Activated naive CD8-positive, alpha-beta T cell treated with anti-CD3 and anti-CD28 coated beads, Interleukin-2, amount 50 U/mL, for 24 hours (primary cell): ENCODE data around the gene TYMP.

Source experiments
- ATAC-seq: fragments of 150-1000 bp; cut with Tn5 transposase; one replicate; pipeline ENCODE4 v1.10.0; 2021
- DNase-seq: peaks from one replicate; pipeline ENCODE4 v3.0.0; 2021
- H3K27ac Mint-ChIP-seq: one replicate; pipeline ENCODE4 v1.8.0; 2021; ENCODE audit warnings: mild to moderate bottlenecking, mixed read lengths
- H3K27me3 Mint-ChIP-seq: one replicate; pipeline ENCODE4 v1.8.0; 2021; ENCODE audit warnings: mixed read lengths
- H3K36me3 Mint-ChIP-seq: one replicate; pipeline ENCODE4 v1.8.0; 2021; ENCODE audit warnings: low read depth, mixed read lengths
- H3K4me1 Mint-ChIP-seq: one replicate; pipeline ENCODE4 v1.8.0; 2021; ENCODE audit warnings: mixed read lengths
- H3K4me3 Mint-ChIP-seq: one replicate; pipeline ENCODE4 v1.8.0; 2021; ENCODE audit warnings: mild to moderate bottlenecking, moderate library complexity, mixed read lengths
- H3K9me3 Mint-ChIP-seq: one replicate; pipeline ENCODE4 v1.8.0; 2021; ENCODE audit warnings: mixed read lengths

TYMP gene

DNA sequence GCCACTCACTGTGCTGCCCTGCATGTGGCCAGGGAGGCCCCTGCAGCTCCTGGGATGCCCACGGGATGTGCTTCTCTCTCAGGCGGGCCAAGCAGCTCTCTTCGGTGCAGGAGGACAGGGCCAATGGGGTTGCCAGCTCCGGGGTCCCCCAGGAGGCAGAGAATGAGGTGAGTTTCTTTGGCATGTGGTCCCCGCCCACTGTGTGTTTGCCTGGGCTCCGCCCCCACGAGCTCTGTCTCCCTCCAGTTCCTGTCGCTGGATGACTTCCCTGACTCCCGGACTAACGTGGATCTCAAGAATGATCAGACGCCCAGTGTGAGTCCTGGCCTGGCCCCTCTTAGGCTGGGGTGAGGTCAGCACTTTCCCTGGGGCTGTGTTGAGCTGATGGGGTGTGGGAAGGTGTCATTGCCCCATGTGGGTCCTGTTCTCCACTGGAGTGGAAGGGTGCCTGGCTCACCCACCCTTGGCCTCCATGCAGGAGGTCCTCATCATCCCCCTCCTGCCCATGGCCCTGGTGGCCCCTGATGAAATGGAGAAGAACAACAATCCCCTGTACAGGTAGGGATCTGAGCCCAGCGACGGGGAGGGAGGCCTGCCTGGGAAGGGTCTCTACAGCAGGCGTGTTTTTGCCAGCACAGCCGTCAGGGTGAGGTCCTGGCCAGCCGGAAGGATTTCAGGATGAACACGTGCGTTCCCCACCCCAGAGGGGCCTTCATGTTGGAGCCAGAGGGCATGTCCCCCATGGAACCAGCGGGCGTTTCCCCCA lies 12.1 kb downstream of the TYMP start:
- H3K9me3 Mint-ChIP-seq, result no peaks in the 10 kb centered on the region
- peaks cover 22% of the 10 kb centered on the region for H3K36me3 Mint-ChIP-seq
- H3K4me1 Mint-ChIP-seq, result peaks cover 7% of the 10 kb centered on the region
- ATAC-seq, result no peak
- DNase-seq, result no peak
- H3K27ac Mint-ChIP-seq, result no peak overlapping the region
- H3K4me3 Mint-ChIP-seq, result no peak overlapping the region
- no peaks in the 10 kb centered on the region for H3K27me3 Mint-ChIP-seq

DNA sequence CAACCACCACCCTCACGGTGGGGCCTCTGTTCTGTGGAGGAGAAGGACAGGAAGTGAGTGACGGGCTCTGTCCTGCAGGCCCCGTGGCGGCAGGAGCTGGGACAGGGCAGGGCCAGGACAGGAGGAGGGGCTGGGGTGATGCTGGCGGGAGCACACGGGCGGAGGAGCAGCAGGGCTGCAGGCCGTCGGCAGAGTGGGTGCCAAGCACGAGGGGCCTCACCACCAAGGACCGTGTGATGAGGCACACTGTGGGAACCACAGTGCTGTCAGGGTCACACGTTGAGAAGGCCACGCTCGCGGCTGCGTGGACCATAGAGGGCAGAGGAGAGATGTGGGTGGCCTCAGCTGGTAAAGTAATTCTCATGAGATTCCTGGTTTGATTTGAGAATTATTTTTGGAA lies 12.9 kb downstream of the TYMP start:
- Mint-ChIP-seq H3K9me3 (no peaks in the 10 kb centered on the region), H3K27me3 (no peaks in the 10 kb centered on the region), H3K27ac (no peak overlapping the region), H3K36me3 (peaks cover 27% of the 10 kb centered on the region), H3K4me1 (peaks cover 15% of the 10 kb centered on the region), H3K4me3 (no peak overlapping the region)
- no peak for DNase-seq
- no peak for ATAC-seq

DNA sequence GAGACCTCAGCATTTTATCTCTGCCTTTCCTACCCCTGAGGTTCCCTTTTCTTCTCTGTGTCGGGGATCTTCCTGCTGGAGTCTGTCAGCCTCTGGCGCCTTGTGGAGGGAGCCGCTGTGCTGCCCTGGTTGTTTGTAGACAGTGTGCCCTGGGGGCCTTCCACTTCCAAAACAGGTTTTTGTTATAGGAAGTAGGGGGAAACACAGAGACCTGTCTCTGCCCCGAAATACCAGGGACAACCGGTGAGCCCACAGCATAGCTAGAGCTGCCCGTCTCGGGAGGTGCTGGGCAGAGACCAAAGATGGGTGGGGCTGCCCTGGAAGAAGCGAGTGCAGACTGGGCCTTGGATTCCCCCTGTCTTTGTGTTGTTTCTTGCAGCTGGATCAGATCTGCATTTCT lies 13.7 kb downstream of the TYMP start:
- peaks cover 26% of the 10 kb centered on the region for H3K36me3 Mint-ChIP-seq
- ATAC-seq (no peak), DNase-seq (no peak)
- H3K27me3 Mint-ChIP-seq, result no peaks in the 10 kb centered on the region
- no peaks in the 10 kb centered on the region for H3K9me3 Mint-ChIP-seq
- H3K4me1 Mint-ChIP-seq, result peaks cover 16% of the 10 kb centered on the region
- H3K4me3 Mint-ChIP-seq, result no peak overlapping the region
- H3K27ac Mint-ChIP-seq, result no peak overlapping the region

DNA sequence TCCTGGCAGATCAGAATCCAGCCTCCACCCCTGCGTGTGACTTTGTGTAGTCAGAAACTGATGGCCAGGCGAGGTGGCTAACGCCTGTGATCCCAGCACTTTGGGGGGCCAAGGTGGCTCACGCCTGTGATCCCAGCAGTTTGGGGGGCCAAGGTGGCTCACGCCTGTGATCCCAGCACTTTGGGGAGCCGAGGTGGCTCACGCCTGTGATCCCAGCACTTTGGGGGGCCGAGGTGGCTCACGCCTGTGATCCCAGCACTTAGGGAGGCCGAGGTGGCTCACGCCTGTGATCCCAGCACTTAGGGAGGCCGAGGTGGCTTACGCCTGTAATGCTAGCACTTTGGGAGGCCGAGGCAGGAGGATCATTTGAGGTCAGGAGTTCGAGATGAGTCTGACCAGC lies 16.6 kb downstream of the TYMP start:
- Mint-ChIP-seq H3K36me3 (peaks cover 26% of the 10 kb centered on the region), H3K4me1 (peaks cover 30% of the 10 kb centered on the region), H3K27ac (no peak overlapping the region), H3K9me3 (no peaks in the 10 kb centered on the region), H3K27me3 (no peaks in the 10 kb centered on the region), H3K4me3 (no peak overlapping the region)
- DNase-seq, result no peak
- ATAC-seq, result no peak

DNA sequence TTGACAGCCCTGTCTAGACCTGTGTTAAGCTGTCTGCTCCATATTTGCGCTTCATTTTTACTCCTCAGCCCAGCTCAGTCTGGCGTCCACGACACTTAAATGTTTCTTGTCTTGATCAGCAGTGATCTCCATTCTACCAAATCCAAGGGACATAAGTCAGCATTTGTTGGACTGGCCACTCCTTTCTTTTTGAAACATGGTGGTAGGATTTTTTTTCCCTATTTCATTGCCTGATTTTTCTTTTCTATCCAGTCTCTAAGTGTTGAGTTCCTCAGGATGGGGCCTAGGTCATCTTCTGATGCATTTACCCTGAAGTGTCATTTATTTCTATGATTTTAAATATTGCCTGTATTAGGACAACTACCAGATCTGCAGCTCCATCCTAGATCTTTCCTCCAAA lies 20.9 kb downstream of the TYMP start:
- Mint-ChIP-seq H3K27me3 (no peaks in the 10 kb centered on the region), H3K36me3 (peaks cover 13% of the 10 kb centered on the region), H3K4me3 (peak overlapping the region; percentile 92), H3K27ac (peak overlapping the region; percentile 87), H3K9me3 (no peaks in the 10 kb centered on the region), H3K4me1 (peaks cover 27% of the 10 kb centered on the region)
- DNase-seq, result no peak
- ATAC-seq, result no peak

DNA sequence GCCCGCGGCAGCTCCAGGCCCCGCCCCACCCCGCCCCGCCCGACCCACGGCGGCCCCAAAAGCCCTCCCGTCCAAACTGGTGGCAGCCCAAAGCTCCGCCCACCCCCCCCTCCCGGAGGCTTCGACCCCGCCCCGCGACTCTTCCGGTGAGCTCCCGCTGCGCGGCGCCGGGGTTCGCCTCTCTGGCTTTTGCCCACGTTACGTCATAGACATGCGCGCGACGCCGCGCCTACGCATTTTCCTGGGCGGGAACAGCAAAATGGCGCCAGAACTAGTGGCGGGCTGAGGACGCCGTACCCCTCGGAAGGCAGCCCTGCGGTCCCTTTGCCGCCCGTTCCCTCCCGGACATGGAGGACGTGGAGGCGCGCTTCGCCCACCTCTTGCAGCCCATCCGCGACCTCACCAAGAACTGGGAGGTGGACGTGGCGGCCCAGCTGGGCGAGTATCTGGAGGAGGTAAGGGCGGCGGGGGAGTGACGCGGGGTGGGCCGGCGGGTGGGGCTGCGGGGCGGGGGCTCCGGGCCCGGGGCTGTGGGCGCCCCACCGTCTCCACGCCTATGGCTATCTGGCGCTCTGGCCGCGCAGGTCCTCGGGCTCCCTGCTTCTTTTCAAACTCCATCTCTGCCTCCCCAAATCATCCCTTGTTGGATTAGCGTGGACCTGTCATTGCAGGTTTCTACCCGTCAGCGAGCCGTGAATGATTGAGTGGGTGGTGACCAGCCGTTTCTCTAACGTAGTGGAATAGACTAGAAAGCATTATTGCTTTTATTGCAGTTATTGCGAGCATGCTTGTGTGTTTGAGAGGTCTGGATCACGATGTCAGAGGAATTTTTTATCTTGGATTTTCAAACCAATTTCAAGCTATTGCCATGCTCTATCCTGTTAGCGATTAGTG lies 21.6 kb downstream of the TYMP start, which contains the start of gene NCAPH2:
NCAPH2 (plus strand) TSS at position 234 of the 894 bp plus-strand sequence; CDS start at position 348, 114 bp downstream.
- H3K4me3 Mint-ChIP-seq, result peak within 1 kb of the TSS; percentile 93
- H3K9me3 Mint-ChIP-seq, result no peaks in the 10 kb centered on the region
- ATAC-seq (peak; percentile 61), DNase-seq (peak; percentile 99)
- H3K27me3 Mint-ChIP-seq, result no peaks in the 10 kb centered on the region
- H3K27ac Mint-ChIP-seq, result peak within 1 kb of the TSS; percentile 87
- peaks cover 13% of the 10 kb centered on the region for H3K36me3 Mint-ChIP-seq
- peaks cover 27% of the 10 kb centered on the region for H3K4me1 Mint-ChIP-seq

DNA sequence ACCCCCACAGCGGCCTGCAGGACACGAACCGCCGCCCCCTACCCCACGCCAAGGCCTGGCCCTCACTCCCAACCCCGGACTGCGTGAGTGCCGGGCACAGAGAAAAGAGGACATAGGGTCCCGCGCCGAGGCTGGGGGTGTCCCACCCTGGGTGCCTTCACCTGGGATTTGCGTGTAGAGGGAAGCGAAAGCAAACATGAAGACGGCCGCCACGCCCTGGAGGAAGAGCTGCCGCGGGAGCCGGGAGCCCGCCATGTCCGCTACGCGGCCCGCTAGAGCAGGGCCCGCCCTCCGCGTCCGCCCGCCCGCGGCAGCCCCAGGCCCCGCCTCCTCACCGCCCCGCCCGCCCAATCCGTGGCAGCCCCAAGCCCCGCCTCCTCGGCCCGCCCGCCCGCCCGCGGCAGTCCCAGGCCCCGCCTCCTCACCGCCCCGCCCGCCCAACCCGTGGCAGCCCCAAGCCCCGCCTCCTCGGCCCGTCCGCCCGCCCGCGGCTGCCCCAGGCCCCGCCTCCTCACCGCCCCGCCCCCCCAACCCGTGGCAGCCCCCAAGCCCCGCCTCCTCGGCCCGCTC lies 22.3 kb downstream of the TYMP start, which contains the start of gene LMF2:
LMF2 (minus strand) TSS at position 282 of the 570 bp plus-strand sequence; CDS start at position 255, 27 bp downstream.
- H3K9me3 Mint-ChIP-seq, result no peaks in the 10 kb centered on the region
- H3K27me3 Mint-ChIP-seq, result no peaks in the 10 kb centered on the region
- ATAC-seq (peak; percentile 74), DNase-seq (peak; percentile 94)
- H3K36me3 Mint-ChIP-seq, result peaks cover 10% of the 10 kb centered on the region
- peak within 1 kb of the TSS; percentile 93 for H3K4me3 Mint-ChIP-seq
- peak within 1 kb of the TSS; percentile 87 for H3K27ac Mint-ChIP-seq
- peaks cover 23% of the 10 kb centered on the region for H3K4me1 Mint-ChIP-seq

DNA sequence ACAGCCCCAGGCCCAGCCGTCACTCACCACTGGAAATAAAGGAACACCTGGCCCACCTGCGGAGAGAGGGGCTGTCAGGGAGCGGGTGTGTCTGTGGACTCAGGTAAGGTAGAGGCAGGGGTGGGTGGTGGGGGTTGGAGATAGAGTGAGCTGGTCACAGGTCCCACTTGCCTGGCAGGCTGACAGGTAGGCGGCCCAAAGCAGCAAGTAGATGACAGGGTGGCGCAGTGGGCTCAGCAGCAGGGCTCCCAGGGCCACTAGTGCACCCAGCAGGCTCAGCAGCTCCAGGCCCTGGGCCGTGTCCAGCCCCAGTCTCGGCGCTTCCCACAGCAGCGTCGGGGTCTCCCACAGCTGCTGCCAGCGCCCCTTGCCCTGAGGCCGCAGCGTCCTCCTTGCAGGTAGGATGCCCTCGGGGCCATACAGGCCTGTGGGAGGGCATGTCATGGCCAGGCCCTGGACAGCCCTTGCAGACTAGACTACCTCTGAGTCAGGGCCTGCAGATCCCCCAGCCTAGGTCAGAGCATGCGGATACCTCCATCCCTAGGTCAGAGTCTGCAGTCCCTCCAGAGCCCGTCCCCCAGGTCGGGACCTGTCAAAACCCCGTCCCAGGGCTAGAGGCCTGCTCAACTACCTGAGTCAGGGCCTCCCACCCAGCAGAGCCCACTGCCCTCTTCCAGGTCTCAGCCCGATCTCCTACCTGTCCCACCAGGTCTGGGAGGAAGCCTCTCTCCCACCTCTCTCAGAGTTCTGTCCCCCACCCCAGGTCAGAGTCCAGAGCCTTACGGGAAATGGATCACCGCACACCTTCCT lies 23.0 kb downstream of the TYMP start:
- no peaks in the 10 kb centered on the region for H3K27me3 Mint-ChIP-seq
- DNase-seq (peak; percentile 23), ATAC-seq (no peak)
- peaks cover 6% of the 10 kb centered on the region for H3K36me3 Mint-ChIP-seq
- peak overlapping the region; percentile 84 for H3K27ac Mint-ChIP-seq
- H3K4me3 Mint-ChIP-seq, result peak overlapping the region; percentile 93
- no peaks in the 10 kb centered on the region for H3K9me3 Mint-ChIP-seq
- H3K4me1 Mint-ChIP-seq, result peaks cover 16% of the 10 kb centered on the region

DNA sequence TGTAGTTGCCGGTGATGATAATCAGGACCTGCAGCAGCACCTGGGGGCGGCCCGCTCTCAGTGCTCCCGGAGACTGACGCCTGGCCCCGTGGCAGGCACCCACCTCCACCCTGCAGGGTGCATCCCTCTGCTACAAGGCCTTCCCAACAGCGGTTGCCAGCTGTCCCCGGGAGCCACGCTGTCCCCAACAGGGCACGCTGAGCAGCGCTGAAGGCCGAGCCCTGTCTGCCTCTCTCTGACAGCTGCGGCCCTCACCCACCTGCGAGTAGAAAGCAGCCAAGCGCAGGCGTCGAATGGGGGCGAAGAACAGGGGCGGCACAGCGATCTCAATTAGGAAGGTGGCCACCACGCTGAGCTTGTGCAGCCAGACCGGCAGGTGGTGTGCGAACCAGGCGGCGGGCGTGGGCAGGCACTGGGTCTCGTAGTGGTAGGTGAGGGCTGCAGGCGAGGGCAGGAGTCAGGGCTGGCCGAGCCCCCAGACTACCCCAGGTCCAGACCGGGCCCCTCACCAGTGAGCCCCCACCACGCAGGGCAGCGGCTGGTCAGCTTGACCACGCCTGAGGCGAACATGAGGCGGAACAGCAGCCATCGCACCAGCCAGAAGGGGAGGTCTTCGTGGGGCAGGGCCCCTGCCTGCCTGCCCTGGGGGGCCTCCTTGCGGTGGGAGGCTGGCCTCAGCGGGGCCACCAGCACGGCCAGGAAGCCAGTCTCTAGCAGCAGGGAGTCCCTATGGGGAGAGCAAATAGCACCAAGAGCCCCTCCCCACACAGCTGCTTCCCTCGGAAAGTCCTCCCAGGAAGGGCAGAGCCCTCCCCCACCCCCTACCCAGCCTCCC lies 23.8 kb downstream of the TYMP start:
- H3K27me3 Mint-ChIP-seq, result no peaks in the 10 kb centered on the region
- no peak overlapping the region for H3K27ac Mint-ChIP-seq
- peak overlapping the region; percentile 93 for H3K4me3 Mint-ChIP-seq
- no peak for DNase-seq
- H3K4me1 Mint-ChIP-seq, result peaks cover 16% of the 10 kb centered on the region
- H3K36me3 Mint-ChIP-seq, result peaks cover 6% of the 10 kb centered on the region
- no peaks in the 10 kb centered on the region for H3K9me3 Mint-ChIP-seq
- no peak for ATAC-seq

DNA sequence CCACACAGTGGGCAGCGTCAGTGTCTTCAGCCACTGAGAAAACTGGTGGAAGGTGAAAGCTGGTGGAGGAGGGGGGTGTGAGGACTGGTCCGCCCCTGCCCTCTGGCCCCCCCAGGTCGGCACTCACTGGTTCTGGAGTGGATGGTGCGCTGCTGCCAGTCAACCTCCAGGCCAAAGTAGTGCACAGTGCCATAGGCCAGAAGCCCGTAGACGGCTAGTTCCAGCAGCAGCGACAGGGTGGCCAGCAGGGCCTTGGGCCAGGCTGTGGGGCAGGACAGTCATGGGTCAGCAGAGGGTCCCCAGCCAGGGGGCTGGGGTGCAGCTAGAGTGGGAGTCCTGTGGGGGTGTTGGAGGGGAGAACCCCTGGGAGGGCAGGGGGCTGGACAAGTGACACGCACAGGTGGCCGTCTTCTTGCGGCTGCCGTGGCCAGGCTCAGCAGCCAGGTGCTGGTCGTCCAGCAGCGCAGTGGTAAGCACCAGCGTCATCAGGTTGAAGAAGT lies 24.5 kb downstream of the TYMP start:
- DNase-seq (no peak), ATAC-seq (no peak)
- no peaks in the 10 kb centered on the region for H3K27me3 Mint-ChIP-seq
- peaks cover 6% of the 10 kb centered on the region for H3K36me3 Mint-ChIP-seq
- H3K27ac Mint-ChIP-seq, result no peak overlapping the region
- H3K9me3 Mint-ChIP-seq, result no peaks in the 10 kb centered on the region
- H3K4me1 Mint-ChIP-seq, result peaks cover 15% of the 10 kb centered on the region
- H3K4me3 Mint-ChIP-seq, result no peak overlapping the region

DNA sequence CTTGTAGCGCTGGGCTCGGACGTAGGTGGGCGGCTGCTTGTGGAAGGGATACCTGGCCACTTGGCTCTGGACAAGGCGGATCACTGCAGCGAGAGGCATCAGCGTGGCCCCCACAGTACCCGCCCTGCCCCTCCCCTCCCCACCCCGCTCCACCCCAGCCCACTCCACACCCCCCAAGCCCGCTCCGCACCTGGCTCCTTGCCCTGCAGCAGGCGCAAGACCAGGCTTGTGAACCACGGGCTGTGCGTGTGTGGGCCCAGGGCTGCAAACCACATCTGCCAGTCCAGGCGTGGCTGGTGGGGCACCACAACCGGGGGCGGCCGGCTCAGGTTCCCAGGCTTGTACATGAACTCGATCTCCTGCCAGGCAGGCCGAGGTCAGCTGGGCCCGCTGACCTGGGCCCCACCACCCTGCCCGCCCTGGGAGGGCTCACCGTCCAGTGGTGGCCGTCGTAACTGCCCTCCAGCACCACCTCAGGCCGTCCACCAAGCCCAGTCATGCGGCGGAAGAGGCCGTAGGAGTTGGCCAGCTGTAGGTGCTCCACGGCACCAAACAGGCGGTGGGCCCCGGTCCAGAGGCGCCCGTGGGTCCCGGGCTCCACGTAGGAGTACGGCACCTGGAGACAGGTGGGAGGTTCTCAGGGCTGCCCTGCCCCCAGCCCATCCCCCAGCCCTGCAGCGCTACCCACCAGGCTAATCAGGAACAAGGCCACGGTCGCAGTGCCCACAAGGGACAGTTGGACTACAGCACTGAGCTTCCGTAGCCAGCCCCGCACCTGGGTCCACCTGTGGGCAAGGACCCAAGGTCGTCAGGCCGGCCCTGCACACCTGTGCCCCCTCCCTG lies 25.2 kb downstream of the TYMP start:
- ATAC-seq (no peak), DNase-seq (no peak)
- no peak overlapping the region for H3K27ac Mint-ChIP-seq
- H3K36me3 Mint-ChIP-seq, result peaks cover 6% of the 10 kb centered on the region
- no peaks in the 10 kb centered on the region for H3K27me3 Mint-ChIP-seq
- H3K4me3 Mint-ChIP-seq, result no peak overlapping the region
- peaks cover 12% of the 10 kb centered on the region for H3K4me1 Mint-ChIP-seq
- no peaks in the 10 kb centered on the region for H3K9me3 Mint-ChIP-seq

DNA sequence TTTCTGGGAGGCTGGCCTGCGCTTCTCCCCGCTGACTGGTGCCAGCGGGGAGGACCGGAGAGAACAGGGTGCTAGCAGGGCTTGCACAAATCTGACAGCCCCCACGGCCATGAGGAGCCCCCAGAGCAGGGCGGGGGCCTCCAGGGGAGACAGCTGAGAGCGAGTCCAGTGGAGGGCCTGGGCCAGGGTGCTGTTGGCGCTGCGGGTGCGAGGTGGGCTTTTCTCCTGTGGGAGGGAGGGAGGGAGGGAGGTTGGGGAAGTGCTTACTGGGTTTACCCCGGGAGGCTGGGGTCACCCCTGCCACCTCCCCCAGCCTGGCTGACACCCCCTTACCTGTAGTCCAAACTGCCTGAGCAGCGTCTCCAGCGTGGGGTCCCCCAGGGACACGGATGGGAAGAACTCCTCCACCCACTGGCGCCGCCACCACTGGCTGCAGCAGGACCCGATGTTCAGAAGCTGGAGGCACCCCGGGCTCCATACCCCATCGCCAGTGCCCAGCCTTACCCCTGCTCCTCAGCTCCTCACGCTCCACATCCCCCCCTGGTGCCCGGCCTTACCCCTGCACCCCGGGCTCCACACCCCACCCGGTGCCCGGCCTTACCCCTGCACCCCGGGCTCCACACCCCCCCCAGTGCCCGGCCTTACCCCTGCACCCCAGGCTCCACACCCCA lies 26.2 kb downstream of the TYMP start:
- H3K27ac Mint-ChIP-seq, result no peak overlapping the region
- H3K4me3 Mint-ChIP-seq, result no peak overlapping the region
- H3K4me1 Mint-ChIP-seq, result peaks cover 2% of the 10 kb centered on the region
- H3K27me3 Mint-ChIP-seq, result no peaks in the 10 kb centered on the region
- ATAC-seq, result no peak
- no peaks in the 10 kb centered on the region for H3K36me3 Mint-ChIP-seq
- no peaks in the 10 kb centered on the region for H3K9me3 Mint-ChIP-seq
- DNase-seq, result peak; percentile 48
